Activated T-cell treated with anti-CD3 and anti-CD28 coated beads, Interleukin-2, amount 50 U/mL, for 24 hours (primary cell): ENCODE measurements around the gene BCL11B.

ENCODE experiments used
- DNase-seq: peaks from one replicate; pipeline ENCODE4 v3.0.0-alpha.2; 2020
- H3K27ac Mint-ChIP-seq: 2 replicates; pipeline ENCODE4 v1.8.0; 2020; ENCODE audit warnings: mild to moderate bottlenecking, mixed read lengths
- H3K27me3 Mint-ChIP-seq: 2 replicates; pipeline ENCODE4 v1.8.0; 2020; ENCODE audit warnings: mixed read lengths
- H3K36me3 Mint-ChIP-seq: 2 replicates; pipeline ENCODE4 v1.8.0; 2020; ENCODE audit warnings: low read depth, mixed read lengths
- H3K4me1 Mint-ChIP-seq: 2 replicates; pipeline ENCODE4 v1.8.0; 2020; ENCODE audit warnings: low read depth, mixed read lengths
- H3K4me3 Mint-ChIP-seq: 2 replicates; pipeline ENCODE4 v1.8.0; 2020; ENCODE audit warnings: mild to moderate bottlenecking, moderate library complexity, mixed read lengths
- H3K9me3 Mint-ChIP-seq: 2 replicates; pipeline ENCODE4 v1.8.0; 2020; ENCODE audit warnings: mixed read lengths

BCL11B gene

GRCh38 chr14:99224948-99225347, 47.0 kb downstream of the BCL11B start:
- peak overlapping the region; percentile 56 for H3K4me3 Mint-ChIP-seq
- H3K36me3 Mint-ChIP-seq = peaks cover 96% of the 10 kb centered on the region
- peak overlapping the region; percentile 99 for H3K27ac Mint-ChIP-seq
- H3K27me3 Mint-ChIP-seq = no peaks in the 10 kb centered on the region
- peaks cover 96% of the 10 kb centered on the region for H3K4me1 Mint-ChIP-seq
- DNase-seq = no peak
- no peaks in the 10 kb centered on the region for H3K9me3 Mint-ChIP-seq

GRCh38 chr14:99224116-99224910, 47.7 kb downstream of the BCL11B start:
- H3K9me3 Mint-ChIP-seq = no peaks in the 10 kb centered on the region
- peaks cover 95% of the 10 kb centered on the region for H3K4me1 Mint-ChIP-seq
- H3K36me3 Mint-ChIP-seq = peaks cover 94% of the 10 kb centered on the region
- DNase-seq = no peak
- no peaks in the 10 kb centered on the region for H3K27me3 Mint-ChIP-seq
- peak overlapping the region; percentile 99 for H3K27ac Mint-ChIP-seq
- H3K4me3 Mint-ChIP-seq = peak overlapping the region; percentile 47

- peaks cover 84% of the 10 kb centered on the region for H3K36me3 Mint-ChIP-seq
- H3K9me3 Mint-ChIP-seq = no peaks in the 10 kb centered on the region
- peak overlapping the region; percentile 99 for H3K27ac Mint-ChIP-seq
- no peak overlapping the region for H3K4me3 Mint-ChIP-seq
- peaks cover 90% of the 10 kb centered on the region for H3K4me1 Mint-ChIP-seq
- no peaks in the 10 kb centered on the region for H3K27me3 Mint-ChIP-seq
- no peak for DNase-seq
Observed at GRCh38 chr14:99221445-99221844, 50.6 kb downstream of the BCL11B start.

GRCh38 chr14:99217066-99217955, 54.7 kb downstream of the BCL11B start:
- Mint-ChIP-seq H3K4me3 (no peak overlapping the region), H3K9me3 (no peaks in the 10 kb centered on the region), H3K4me1 (peaks cover 90% of the 10 kb centered on the region), H3K27me3 (no peaks in the 10 kb centered on the region), H3K36me3 (peaks cover 63% of the 10 kb centered on the region), H3K27ac (peak overlapping the region; percentile 95)
- no peak for DNase-seq

GRCh38 chr14:99216191-99216590, 55.8 kb downstream of the BCL11B start:
- H3K36me3 Mint-ChIP-seq = peaks cover 63% of the 10 kb centered on the region

GRCh38 chr14:99215277-99215676, 56.7 kb downstream of the BCL11B start:
- peaks cover 94% of the 10 kb centered on the region for H3K4me1 Mint-ChIP-seq
- H3K36me3 Mint-ChIP-seq = peaks cover 62% of the 10 kb centered on the region
- H3K4me3 Mint-ChIP-seq = peak overlapping the region; percentile 55
- peak overlapping the region; percentile 95 for H3K27ac Mint-ChIP-seq
- no peaks in the 10 kb centered on the region for H3K9me3 Mint-ChIP-seq
- no peak for DNase-seq
- no peaks in the 10 kb centered on the region for H3K27me3 Mint-ChIP-seq

More at GRCh38 chr14:99216191-99216590, 55.8 kb downstream of the BCL11B start:
- H3K4me3 Mint-ChIP-seq = peak overlapping the region; percentile 55
- no peak for DNase-seq
- H3K4me1 Mint-ChIP-seq = peaks cover 90% of the 10 kb centered on the region
- H3K27ac Mint-ChIP-seq = peak overlapping the region; percentile 95
- no peaks in the 10 kb centered on the region for H3K27me3 Mint-ChIP-seq
- no peaks in the 10 kb centered on the region for H3K9me3 Mint-ChIP-seq

- Mint-ChIP-seq H3K27me3 (no peaks in the 10 kb centered on the region), H3K4me3 (peak overlapping the region; percentile 55), H3K9me3 (no peaks in the 10 kb centered on the region), H3K27ac (peak overlapping the region; percentile 95), H3K4me1 (peaks cover 94% of the 10 kb centered on the region), H3K36me3 (peaks cover 62% of the 10 kb centered on the region)
- DNase-seq = no peak
Observed at GRCh38 chr14:99214701-99215100, 57.3 kb downstream of the BCL11B start.

GRCh38 chr14:99213527-99213971, 58.4 kb downstream of the BCL11B start:
- Mint-ChIP-seq H3K27me3 (no peaks in the 10 kb centered on the region), H3K4me3 (peak overlapping the region; percentile 74), H3K4me1 (peaks cover 96% of the 10 kb centered on the region), H3K27ac (peak overlapping the region; percentile 95), H3K36me3 (peaks cover 63% of the 10 kb centered on the region), H3K9me3 (no peaks in the 10 kb centered on the region)
- no peak for DNase-seq

GRCh38 chr14:99213101-99213500, 58.9 kb downstream of the BCL11B start:
- no peak for DNase-seq
- Mint-ChIP-seq H3K4me1 (peaks cover 96% of the 10 kb centered on the region), H3K27ac (peak overlapping the region; percentile 95), H3K36me3 (peaks cover 63% of the 10 kb centered on the region), H3K9me3 (no peaks in the 10 kb centered on the region), H3K27me3 (no peaks in the 10 kb centered on the region), H3K4me3 (peak overlapping the region; percentile 74)

GRCh38 chr14:99212646-99213045, 59.4 kb downstream of the BCL11B start:
- Mint-ChIP-seq H3K9me3 (no peaks in the 10 kb centered on the region), H3K27ac (peak overlapping the region; percentile 95), H3K4me3 (peak overlapping the region; percentile 74), H3K27me3 (no peaks in the 10 kb centered on the region), H3K4me1 (peaks cover 100% of the 10 kb centered on the region), H3K36me3 (peaks cover 67% of the 10 kb centered on the region)
- no peak for DNase-seq

- H3K4me1 Mint-ChIP-seq = peaks cover 100% of the 10 kb centered on the region
- peak overlapping the region; percentile 74 for H3K4me3 Mint-ChIP-seq
- H3K36me3 Mint-ChIP-seq = peaks cover 71% of the 10 kb centered on the region
- no peaks in the 10 kb centered on the region for H3K27me3 Mint-ChIP-seq
- H3K27ac Mint-ChIP-seq = peak overlapping the region; percentile 95
- no peaks in the 10 kb centered on the region for H3K9me3 Mint-ChIP-seq
- no peak for DNase-seq
Observed at GRCh38 chr14:99212199-99212598, 59.8 kb downstream of the BCL11B start.

- H3K9me3 Mint-ChIP-seq = no peaks in the 10 kb centered on the region
- no peak for DNase-seq
- H3K27me3 Mint-ChIP-seq = no peaks in the 10 kb centered on the region
- H3K4me1 Mint-ChIP-seq = peaks cover 100% of the 10 kb centered on the region
- H3K4me3 Mint-ChIP-seq = peak overlapping the region; percentile 74
- peak overlapping the region; percentile 95 for H3K27ac Mint-ChIP-seq
- peaks cover 69% of the 10 kb centered on the region for H3K36me3 Mint-ChIP-seq
Observed at GRCh38 chr14:99211410-99211809, 60.6 kb downstream of the BCL11B start.

GRCh38 chr14:99210333-99210732, 61.7 kb downstream of the BCL11B start:
- Mint-ChIP-seq H3K36me3 (peaks cover 76% of the 10 kb centered on the region), H3K4me3 (peak overlapping the region; percentile 40), H3K4me1 (peaks cover 100% of the 10 kb centered on the region), H3K27me3 (no peaks in the 10 kb centered on the region), H3K9me3 (no peaks in the 10 kb centered on the region), H3K27ac (peak overlapping the region; percentile 95)
- no peak for DNase-seq

- H3K4me3 Mint-ChIP-seq = peak overlapping the region; percentile 40
- H3K27me3 Mint-ChIP-seq = no peaks in the 10 kb centered on the region
- no peaks in the 10 kb centered on the region for H3K9me3 Mint-ChIP-seq
- H3K36me3 Mint-ChIP-seq = peaks cover 85% of the 10 kb centered on the region
- H3K27ac Mint-ChIP-seq = peak overlapping the region; percentile 95
- DNase-seq = no peak
- peaks cover 100% of the 10 kb centered on the region for H3K4me1 Mint-ChIP-seq
Observed at GRCh38 chr14:99209409-99209808, 62.6 kb downstream of the BCL11B start.
